ENCODE data around the gene TFPT.
A peak's percentile ranks its signal among the peaks of the same experiment; 100 is the strongest.

Gene TFPT

DNA sequence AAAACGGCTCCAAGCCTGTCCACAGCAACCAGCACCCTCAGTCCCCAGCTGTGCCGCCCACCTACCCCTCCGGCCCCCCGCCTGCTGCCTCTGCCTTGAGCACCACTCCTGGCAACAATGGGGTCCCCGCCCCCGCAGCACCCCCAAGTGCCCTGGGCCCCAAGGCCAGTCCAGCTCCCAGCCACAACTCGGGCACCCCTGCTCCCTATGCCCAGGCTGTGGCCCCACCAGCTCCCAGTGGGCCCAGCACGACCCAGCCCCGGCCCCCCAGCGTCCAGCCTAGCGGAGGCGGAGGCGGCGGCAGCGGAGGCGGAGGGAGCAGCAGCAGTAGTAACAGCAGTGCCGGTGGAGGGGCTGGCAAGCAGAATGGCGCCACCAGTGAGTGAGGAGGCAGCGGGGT, 32.7 kb upstream of the TFPT start:
- DNase-seq, result no peak

GRCh38 chr19:54147676-54148075, 32.2 kb upstream of the TFPT start:
- DNase-seq, result no peak

DNA sequence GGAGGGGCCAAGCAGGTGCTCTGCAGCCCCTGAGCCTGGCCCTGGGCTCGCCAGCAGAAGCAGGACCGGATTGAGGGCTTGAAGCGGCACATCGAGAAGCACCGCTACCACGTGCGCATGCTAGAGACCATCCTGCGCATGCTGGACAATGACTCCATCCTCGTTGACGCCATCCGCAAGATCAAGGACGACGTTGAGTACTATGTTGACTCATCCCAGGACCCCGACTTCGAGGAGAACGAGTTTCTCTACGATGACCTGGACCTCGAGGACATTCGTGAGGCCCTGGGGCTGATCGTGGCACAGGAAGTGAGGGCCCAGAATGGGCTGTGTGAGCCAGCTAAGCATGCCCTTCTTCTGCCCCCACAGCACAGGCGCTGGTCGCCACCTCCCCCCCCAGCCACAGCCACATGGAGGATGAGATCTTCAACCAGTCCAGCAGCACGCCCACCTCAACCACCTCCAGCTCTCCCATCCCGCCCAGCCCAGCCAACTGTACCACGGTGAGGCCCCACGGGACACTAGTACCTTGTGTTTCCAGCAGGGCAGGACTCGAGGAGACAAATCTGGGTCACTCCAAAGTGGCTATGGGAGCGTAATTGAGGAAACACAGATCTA, 30.2 kb upstream of the TFPT start:
- DNase-seq, result no peak

- no peak for DNase-seq
These were observed 26.8 kb upstream of the TFPT start for GRCh38 chr19:54142166-54142780.

- peak; percentile 38 for DNase-seq
These were observed 25.9 kb upstream of the TFPT start for GRCh38 chr19:54141356-54141755.

DNA sequence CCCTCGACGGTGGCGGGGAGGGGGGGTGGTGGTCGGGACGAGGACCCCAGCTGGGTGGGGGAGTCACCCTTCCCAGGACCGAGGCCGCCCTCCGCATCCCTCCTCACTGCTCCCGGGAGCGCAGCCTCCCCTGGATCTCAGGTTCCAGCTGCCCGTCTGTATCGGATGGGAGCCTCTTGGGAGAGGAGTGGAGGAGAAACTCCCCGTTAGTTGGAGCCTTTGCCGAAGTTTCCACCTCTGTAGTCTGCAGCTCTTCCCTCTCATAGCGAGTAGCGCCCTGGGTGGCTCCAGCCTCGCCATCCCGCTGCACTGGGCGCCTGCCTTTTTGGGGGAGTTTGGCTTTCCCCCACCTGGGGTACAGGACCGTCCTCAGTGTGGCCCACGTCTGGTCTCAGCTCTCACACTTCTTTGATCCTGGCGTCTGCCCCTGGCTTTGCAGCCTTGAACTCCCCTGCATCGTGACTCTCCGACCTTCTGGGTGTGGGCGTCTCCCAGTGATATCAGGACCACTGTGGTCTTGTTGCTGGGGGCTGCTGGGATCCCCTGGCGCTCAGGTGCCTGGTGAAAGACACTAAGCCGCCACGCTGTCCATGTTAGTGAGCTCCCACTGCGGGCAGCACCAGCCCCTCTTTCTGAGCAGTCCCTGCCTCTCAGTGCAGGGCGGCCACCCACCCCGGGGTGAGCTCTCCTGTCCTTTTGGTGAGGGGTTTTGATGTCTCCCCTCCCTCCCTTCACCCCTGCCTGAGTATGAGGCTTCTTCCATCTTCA, 23.2 kb upstream of the TFPT start:
- DNase-seq, result no peak

GRCh38 chr19:54137699-54138488, 22.4 kb upstream of the TFPT start, which contains the start of gene CNOT3:
CNOT3 (plus strand) TSS chr19:54137762; CDS start chr19:54142979, 5,217 bp downstream.
- DNase-seq, result no peak

GRCh38 chr19:54136864-54137698, 21.6 kb upstream of the TFPT start:
- DNase-seq, result peak; percentile 100

- no peak for DNase-seq
These were observed 20.8 kb upstream of the TFPT start for GRCh38 chr19:54136086-54136863.

- no peak for DNase-seq
These were observed 18.6 kb upstream of the TFPT start for GRCh38 chr19:54133957-54134590.

- peak; percentile 49 for DNase-seq
These were observed 18.0 kb upstream of the TFPT start for GRCh38 chr19:54133312-54133956.

DNA sequence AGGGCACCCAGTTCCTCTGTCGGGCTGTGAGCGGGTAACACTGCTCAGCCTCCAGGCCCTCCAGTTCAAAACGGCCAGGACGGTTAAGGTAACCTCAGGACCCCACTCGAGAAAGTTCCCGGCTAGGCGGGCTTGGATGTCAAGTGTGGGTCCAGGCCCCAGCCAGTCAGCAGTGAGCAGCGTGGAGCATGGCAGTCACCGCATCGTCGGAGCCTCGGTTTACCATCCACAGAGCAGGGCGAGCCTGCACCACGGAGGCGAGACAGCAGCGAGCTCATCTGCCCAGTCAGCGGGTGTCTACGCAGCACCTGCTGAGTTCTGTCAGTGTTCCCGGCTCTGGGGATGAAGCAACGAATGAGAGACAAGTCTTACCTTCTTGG, 14.2 kb upstream of the TFPT start:
- DNase-seq, result no peak

- no peak for DNase-seq
These were observed 13.5 kb upstream of the TFPT start for GRCh38 chr19:54128796-54129616.

DNA sequence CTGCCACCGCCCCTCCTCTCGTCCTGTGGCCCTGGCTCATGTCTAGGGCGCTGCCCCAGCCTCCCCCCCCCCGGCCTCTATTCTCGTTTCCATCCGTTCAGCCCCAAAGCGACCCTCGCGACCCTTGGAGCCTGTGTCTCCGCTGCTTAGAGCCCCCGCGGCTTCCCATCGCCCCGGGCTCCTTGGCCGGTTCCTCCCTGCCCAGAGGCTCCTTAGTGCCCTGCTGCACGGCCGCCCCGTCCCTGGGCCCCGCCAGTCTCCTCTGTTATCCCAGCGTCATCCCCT, 12.9 kb upstream of the TFPT start:
- no peak for DNase-seq

- no peak for DNase-seq
These were observed 12.4 kb upstream of the TFPT start for GRCh38 chr19:54127688-54128440.

DNA sequence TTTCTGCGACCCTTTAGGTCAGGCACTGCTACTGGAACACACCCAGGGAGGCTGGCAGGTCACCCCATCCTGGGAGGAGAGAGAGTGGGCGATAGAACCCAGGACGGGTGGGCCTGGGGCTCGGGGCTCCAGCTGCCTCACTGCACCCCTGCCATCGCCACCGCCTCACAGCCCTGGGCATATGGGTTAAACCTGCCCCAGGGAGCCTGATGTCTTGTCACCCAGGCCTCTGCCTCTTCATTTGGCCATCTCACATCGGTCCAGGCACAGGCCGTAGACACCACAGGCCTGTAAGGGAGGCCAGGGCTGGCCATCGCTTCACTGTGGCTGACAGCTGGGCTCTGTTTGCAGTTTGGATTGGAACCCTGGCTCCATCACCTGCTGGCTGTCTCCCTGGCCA, 10.3 kb upstream of the TFPT start:
- no peak for DNase-seq

DNA sequence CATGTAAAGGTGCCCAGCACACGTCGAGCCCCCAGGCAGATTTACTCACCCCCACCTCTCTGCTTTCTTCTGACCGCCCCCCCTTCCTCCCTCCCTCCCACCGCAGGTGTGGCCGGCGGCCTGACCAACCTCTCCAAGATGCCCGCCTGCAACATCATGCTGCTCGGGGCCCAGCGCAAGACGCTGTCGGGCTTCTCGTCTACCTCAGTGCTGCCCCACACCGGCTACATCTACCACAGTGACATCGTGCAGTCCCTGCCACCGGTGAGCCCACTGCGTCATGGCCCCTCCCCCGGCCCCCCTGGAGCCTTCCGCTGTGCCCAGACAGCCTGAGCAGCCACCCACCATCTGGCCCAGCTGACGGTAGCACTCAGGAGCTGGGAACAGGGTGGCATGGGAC, 8.9 kb upstream of the TFPT start:
- no peak for DNase-seq

GRCh38 chr19:54123682-54124081, 8.2 kb upstream of the TFPT start:
- no peak for DNase-seq

DNA sequence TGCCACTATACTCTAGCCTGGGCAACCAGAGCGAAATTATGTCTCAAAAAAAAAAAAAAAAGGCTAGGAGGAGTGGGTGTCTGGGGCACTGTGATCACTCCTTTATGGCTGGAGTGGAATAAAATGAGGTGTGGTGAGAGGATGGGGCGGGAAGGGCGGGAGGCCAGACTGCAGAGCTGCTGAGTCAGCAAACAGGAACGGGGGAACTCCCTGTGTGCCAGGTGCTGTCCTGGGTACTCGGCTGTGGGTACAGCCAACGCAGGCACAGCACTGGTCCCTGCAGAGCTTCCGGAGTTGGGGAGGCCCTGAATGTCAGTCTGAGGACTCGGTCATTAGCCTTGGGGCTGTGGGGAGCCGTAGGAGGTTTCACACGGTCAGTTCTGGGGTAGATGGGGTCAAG, 5.8 kb upstream of the TFPT start:
- no peak for DNase-seq

All from MV-4-11 (cell line).